ENCODE measurements around the gene GLT6D1.

GRCh38 chr9:135639196-135639595, at the start of gene GLT6D1:
- TF ChIP-seq CTCF (IDR thresholded peaks at IDR 0.05), result no peak
- TF ChIP-seq POLR2A (IDR thresholded peaks at IDR 0.05), result no peak

Data from testis (tissue), 2 donors.